Neuronal stem cell (in vitro differentiated cells): ENCODE data around the gene ZBTB20.
A peak's percentile ranks its signal among the peaks of the same experiment; 100 is the strongest.
"Not testable (repeated sequence)": the region's sequence is repeated elsewhere in the genome, so short reads cannot be mapped to it uniquely, and the experiment has no call there.

Experiments used
- DNase-seq: peaks from one replicate; pipeline ENCODE4 v3.0.0-alpha.2; 2013; ENCODE audit warnings: low spot score
- H2AFZ ChIP-seq: one replicate; pipeline ENCODE4 v1.6.1; 2013; ENCODE audit warnings: mild to moderate bottlenecking, low read length, inconsistent platforms
- H2AK5ac ChIP-seq: 2 replicates; pipeline ENCODE4 v1.6.1; 2013; ENCODE audit warnings: low read depth, mild to moderate bottlenecking, inconsistent platforms, low read length, moderate library complexity, mixed read lengths
- H2BK120ac ChIP-seq: 2 replicates; pipeline ENCODE4 v1.6.1; 2013; ENCODE audit warnings: low read depth, mild to moderate bottlenecking, inconsistent platforms, low read length, moderate library complexity, mixed read lengths
- H2BK12ac ChIP-seq: one replicate; pipeline ENCODE4 v1.6.1; 2013; ENCODE audit warnings: low read length, inconsistent platforms
- H2BK15ac ChIP-seq: 2 replicates; pipeline ENCODE4 v1.6.1; 2013; ENCODE audit warnings: mild to moderate bottlenecking, low read length, inconsistent platforms, mixed read lengths
- H2BK5ac ChIP-seq: one replicate; pipeline ENCODE4 v1.6.1; 2013; ENCODE audit warnings: inconsistent platforms, mild to moderate bottlenecking, low read length, moderate library complexity
- H3K14ac ChIP-seq: one replicate; pipeline ENCODE4 v1.6.1; 2013; ENCODE audit warnings: low read length, inconsistent platforms
- H3K18ac ChIP-seq: 2 replicates; pipeline ENCODE4 v1.6.1; 2013; ENCODE audit warnings: low read length, inconsistent platforms
- H3K23ac ChIP-seq: 2 replicates; pipeline ENCODE4 v1.6.1; 2013; ENCODE audit warnings: low read depth, mild to moderate bottlenecking, mixed read lengths, low read length, inconsistent platforms; ENCODE audit not compliant: poor library complexity
- H3K27ac ChIP-seq: replicated peaks from 3 replicates; pipeline ENCODE4 v1.5.1; 2013; ENCODE audit warnings: low read length, inconsistent platforms
- H3K27me3 ChIP-seq, 3 experiments: 2 replicates each; pipeline ENCODE4 v1.6.1; 2013; ENCODE audit warnings: low read length in 3 of 3, mild to moderate bottlenecking in 2 of 3, inconsistent platforms in 1 of 3, low read depth in 1 of 3, mixed read lengths in 1 of 3, moderate library complexity in 1 of 3; ENCODE audit not compliant: control insufficient read depth in 3 of 3, insufficient read depth in 3 of 3
- H3K36me3 ChIP-seq, 2 donors: replicated peaks in 1 of 2; 2 replicates each; pipeline ENCODE4 v1.6.1; 2013; ENCODE audit warnings: low read length in 2 of 2; ENCODE audit not compliant: control insufficient read depth in 2 of 2, insufficient read depth in 2 of 2
- H3K4ac ChIP-seq: 2 replicates; pipeline ENCODE4 v1.6.1; 2013; ENCODE audit warnings: inconsistent platforms, mild to moderate bottlenecking, low read length, moderate library complexity
- H3K4me1 ChIP-seq, 2 donors: 1 replicate in 1 of 2; 2 replicates in 1 of 2; pipeline ENCODE4 v1.6.1; 2013; ENCODE audit warnings: low read length in 2 of 2, low read depth in 1 of 2; ENCODE audit not compliant: control insufficient read depth in 2 of 2, insufficient read depth in 1 of 2
- H3K4me2 ChIP-seq: one replicate; pipeline ENCODE4 v1.6.1; 2013; ENCODE audit warnings: mild to moderate bottlenecking, low read length, inconsistent platforms; ENCODE audit not compliant: insufficient read depth, poor library complexity, severe bottlenecking
- H3K4me3 ChIP-seq, 2 donors: 2 replicates each; pipeline ENCODE4 v1.5.1; 2013; ENCODE audit warnings: low read length in 2 of 2, mild to moderate bottlenecking in 2 of 2, inconsistent platforms in 1 of 2, moderate library complexity in 1 of 2
- H3K79me1 ChIP-seq: one replicate; pipeline ENCODE4 v1.6.1; 2013; ENCODE audit warnings: low read depth, mild to moderate bottlenecking, inconsistent platforms, low read length, moderate library complexity
- H3K9ac ChIP-seq: one replicate; pipeline ENCODE4 v1.6.1; 2013; ENCODE audit warnings: mild to moderate bottlenecking, low read depth, low read length, inconsistent platforms; ENCODE audit not compliant: poor library complexity
- H3K9me3 ChIP-seq, 2 donors: replicated peaks in 1 of 2; 2 replicates each; pipeline versions ENCODE3 to v1.6.1; 2013; ENCODE audit warnings: low read length in 2 of 2, mild to moderate bottlenecking in 2 of 2, inconsistent platforms in 1 of 2, low read depth in 1 of 2, mixed read lengths in 1 of 2, moderate library complexity in 1 of 2; ENCODE audit not compliant: control insufficient read depth in 2 of 2, insufficient read depth in 1 of 2
- H4K8ac ChIP-seq: one replicate; pipeline ENCODE4 v1.6.1; 2013; ENCODE audit warnings: low read depth, mild to moderate bottlenecking, inconsistent platforms, low read length, moderate library complexity
- H4K91ac ChIP-seq: one replicate; pipeline ENCODE4 v1.6.1; 2013; ENCODE audit warnings: low read length, low read depth, mild to moderate bottlenecking, inconsistent platforms; ENCODE audit not compliant: poor library complexity
- WGBS, 2 donors: extraction: QIAGEN DNeasy Blood & Tissue Kit; methylation state at CpG; one replicate each; pipeline ENCODE4 v1.1.7; 2013; ENCODE audit warnings: missing lambda C conversion rate in 2 of 2, mixed read lengths in 1 of 2; ENCODE audit not compliant: insufficient read length in 2 of 2, insufficient replicate concordance in 1 of 2; ENCODE audit errors: extremely low coverage in 2 of 2; 5-methylcytosine and 5-hydroxymethylcytosine counted together

The ZBTB20 gene

DNA sequence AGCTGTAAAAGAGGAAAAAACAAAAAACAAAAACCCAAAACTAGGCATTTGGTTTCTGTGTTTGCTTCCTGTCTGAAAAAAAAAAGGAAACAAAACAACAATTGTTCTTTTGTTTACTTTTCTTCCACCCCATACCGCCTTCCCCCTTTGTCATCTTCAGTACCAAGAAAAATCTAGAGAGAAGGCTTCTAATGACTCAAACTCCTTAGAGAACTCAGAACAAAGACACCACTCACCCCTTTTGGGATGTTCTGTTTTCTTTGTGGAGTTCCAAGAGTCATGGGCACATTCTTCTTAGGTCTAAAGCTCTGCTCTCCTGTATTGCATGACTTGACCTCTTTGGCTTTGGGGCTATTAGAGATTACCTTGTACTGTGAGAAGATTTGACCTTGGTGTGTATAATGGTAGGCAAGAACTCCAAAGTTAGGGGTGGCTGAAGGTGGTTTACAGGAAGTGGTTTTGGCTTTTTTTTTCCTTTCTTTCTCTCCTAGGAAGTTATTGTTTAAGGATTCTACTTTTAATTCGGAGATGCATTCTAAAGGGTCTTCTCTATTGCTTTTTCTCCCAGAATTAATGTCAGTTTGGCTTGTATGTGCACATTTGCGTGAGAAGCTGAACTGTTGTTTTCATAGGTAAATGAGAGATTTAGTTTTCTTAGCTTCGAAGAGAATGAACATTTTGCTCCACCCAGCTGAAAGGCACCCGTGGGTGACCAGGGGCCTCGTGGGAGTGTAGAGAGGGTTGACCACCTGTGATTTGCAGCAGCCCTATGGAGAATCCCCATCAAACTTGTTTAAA lies 39.5 kb upstream of the ZBTB20 start:
- Histone ChIP-seq H3K4me2 (no peak overlapping the region), H2BK12ac (no peak overlapping the region), H2AFZ (no peak overlapping the region), H3K27ac (no peak overlapping the region), H2BK5ac (no peak overlapping the region), H3K36me3 (no peaks in the 10 kb centered on the region), H4K8ac (no peak overlapping the region), H2BK120ac (no peak overlapping the region), H3K27me3 (no peaks in the 10 kb centered on the region), H3K14ac (no peak overlapping the region), H2BK15ac (no peak overlapping the region), H2AK5ac (no peak overlapping the region), H3K23ac (no peak overlapping the region), H4K91ac (no peak overlapping the region), H3K4me1 (peaks cover 0 to 4% of the 10 kb centered on the region in 2 donors), H3K18ac (no peak overlapping the region), H3K9me3 (peaks cover 0 to 14% of the 10 kb centered on the region in 2 donors), H3K4ac (no peak overlapping the region), H3K9ac (no peak overlapping the region), H3K4me3 (no peak overlapping the region), H3K79me1 (no peaks in the 10 kb centered on the region)
- WGBS, 2 donors = no CpG with 5 or more reads among the region's 6 CpGs
- no peak for DNase-seq

DNA sequence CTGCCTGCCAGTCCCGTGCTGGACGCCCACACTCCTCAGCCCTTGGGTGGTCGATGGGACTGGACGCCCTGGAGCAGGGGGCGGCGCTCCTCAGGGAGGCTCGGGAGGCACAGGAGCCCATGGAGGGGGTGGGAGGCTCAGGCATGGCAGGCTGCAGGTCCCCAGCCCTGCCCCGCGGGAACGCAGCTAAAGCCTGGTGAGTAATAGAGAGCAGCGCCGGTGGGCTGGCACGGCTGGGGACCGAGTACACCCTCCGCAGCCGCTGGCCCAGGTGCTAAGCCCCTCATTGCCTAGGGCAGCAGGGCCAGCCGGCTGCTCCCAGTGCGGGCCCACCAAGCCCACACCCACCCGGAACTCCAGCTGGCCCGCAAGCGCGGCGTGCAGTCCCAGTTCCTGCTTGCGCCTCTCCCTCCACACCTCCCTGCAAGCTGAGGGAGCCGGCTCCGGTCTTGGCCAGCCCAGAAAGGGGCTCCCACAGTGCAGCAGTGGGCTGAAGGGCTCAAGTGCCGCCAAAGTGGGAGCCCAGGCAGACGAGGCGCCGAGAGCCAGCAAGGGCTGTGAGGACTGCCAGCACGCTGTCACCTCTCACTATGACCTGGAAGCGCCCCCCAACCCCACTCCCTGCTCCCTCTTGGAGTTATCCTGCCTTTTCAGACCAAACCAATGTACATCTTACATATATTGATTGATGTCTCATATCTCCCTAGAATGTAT lies 37.9 kb upstream of the ZBTB20 start:
- not testable (repeated sequence) for H2BK120ac ChIP-seq, H3K4ac ChIP-seq, H3K23ac ChIP-seq, H3K4me1 ChIP-seq, H3K4me3 ChIP-seq, H2BK5ac ChIP-seq, H3K9ac ChIP-seq, DNase-seq, H2AK5ac ChIP-seq, H4K8ac ChIP-seq, H2BK12ac ChIP-seq, H3K9me3 ChIP-seq, H3K79me1 ChIP-seq, H4K91ac ChIP-seq, H2AFZ ChIP-seq, H3K27ac ChIP-seq, H3K18ac ChIP-seq, H3K4me2 ChIP-seq, H3K36me3 ChIP-seq, H3K14ac ChIP-seq, H3K27me3 ChIP-seq
- WGBS, 2 donors = no CpG with 5 or more reads among the region's 32 CpGs
- peak overlapping the region; percentile 58 for H2BK15ac ChIP-seq

DNA sequence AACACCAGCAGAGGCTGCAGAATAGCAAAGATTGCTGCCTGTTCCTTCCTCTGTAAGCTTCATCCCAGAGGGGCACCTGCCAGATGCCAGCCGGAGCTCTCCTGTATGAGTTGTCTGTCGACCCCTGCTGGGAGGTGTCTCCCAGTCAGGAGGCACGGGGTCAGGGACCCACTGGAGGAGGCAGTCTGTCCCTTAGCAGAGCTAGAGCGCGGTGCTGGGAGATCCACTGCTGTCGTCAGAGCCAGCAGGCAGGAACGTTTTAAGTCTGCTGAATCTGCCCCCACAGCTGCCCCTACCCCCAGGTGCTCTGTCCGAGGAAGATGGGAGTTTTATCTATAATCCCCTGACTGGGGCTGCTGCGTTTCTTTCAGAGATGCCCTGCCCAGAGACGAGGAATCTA lies 31.8 kb upstream of the ZBTB20 start:
- WGBS, 2 donors = no CpG with 5 or more reads among the region's 10 CpGs
- not testable (repeated sequence) for H3K23ac ChIP-seq, H2BK120ac ChIP-seq, H3K27me3 ChIP-seq, H3K4me3 ChIP-seq, H2BK5ac ChIP-seq, H4K91ac ChIP-seq, H2BK15ac ChIP-seq, H3K36me3 ChIP-seq, H3K27ac ChIP-seq, H3K14ac ChIP-seq, DNase-seq, H2AFZ ChIP-seq, H2BK12ac ChIP-seq, H4K8ac ChIP-seq, H3K79me1 ChIP-seq, H3K4me2 ChIP-seq, H3K4me1 ChIP-seq, H2AK5ac ChIP-seq, H3K4ac ChIP-seq, H3K9ac ChIP-seq, H3K9me3 ChIP-seq
- peak overlapping the region; percentile 17 for H3K18ac ChIP-seq

DNA sequence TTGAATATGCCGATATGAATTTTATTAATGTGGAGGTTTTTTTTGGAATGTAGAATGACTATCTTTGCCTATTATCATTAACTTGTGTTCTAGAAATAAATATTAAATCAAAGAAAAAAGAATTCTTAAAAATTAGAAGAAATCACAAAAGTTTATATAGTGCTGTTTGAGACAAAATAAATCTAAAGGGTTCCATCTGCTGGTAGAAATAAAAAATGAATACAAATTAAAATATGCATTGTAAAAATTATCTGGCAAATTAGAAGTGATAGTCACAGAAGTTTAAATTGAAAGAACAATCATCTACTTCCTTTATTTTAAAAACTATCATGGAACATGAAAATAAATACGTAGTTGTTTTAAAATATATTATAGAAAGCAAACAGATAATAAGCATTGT lies 22.7 kb upstream of the ZBTB20 start:
- no peak overlapping the region for H2BK15ac ChIP-seq
- no peaks in the 10 kb centered on the region for H3K4me1 ChIP-seq
- no peaks in the 10 kb centered on the region for H3K9me3 ChIP-seq
- no peak overlapping the region for H3K18ac ChIP-seq
- H4K91ac ChIP-seq = no peak overlapping the region
- no peaks in the 10 kb centered on the region for H3K79me1 ChIP-seq
- H2BK12ac ChIP-seq = no peak overlapping the region
- no peak overlapping the region for H4K8ac ChIP-seq
- H2AFZ ChIP-seq = no peak overlapping the region
- H3K4me2 ChIP-seq = no peak overlapping the region
- H3K36me3 ChIP-seq = no peaks in the 10 kb centered on the region
- no peak overlapping the region for H3K27ac ChIP-seq
- no peak overlapping the region for H3K4ac ChIP-seq
- H3K23ac ChIP-seq = no peak overlapping the region
- no peak overlapping the region for H3K9ac ChIP-seq
- H2BK5ac ChIP-seq = no peak overlapping the region
- no peak overlapping the region for H2BK120ac ChIP-seq
- no peak overlapping the region for H3K4me3 ChIP-seq
- no peak overlapping the region for H2AK5ac ChIP-seq
- DNase-seq = no peak
- WGBS, 2 donors = 100% methylated on average over 1 of the region's 2 CpGs; no CpG with 5 or more reads in 1 of the 2 donors
- no peak overlapping the region for H3K14ac ChIP-seq
- H3K27me3 ChIP-seq = no peaks in the 10 kb centered on the region
